GM18502 (cell line): ENCODE data around the gene NOVA2.

Source experiments
- ATAC-seq: cut with Tn5 transposase; IDR thresholded peaks from one replicate; pipeline ENCODE4 v1.9.1; 2021; ENCODE audit warnings: mild to moderate bottlenecking; ENCODE audit not compliant: unreplicated experiment, poor library complexity

The NOVA2 gene

DNA sequence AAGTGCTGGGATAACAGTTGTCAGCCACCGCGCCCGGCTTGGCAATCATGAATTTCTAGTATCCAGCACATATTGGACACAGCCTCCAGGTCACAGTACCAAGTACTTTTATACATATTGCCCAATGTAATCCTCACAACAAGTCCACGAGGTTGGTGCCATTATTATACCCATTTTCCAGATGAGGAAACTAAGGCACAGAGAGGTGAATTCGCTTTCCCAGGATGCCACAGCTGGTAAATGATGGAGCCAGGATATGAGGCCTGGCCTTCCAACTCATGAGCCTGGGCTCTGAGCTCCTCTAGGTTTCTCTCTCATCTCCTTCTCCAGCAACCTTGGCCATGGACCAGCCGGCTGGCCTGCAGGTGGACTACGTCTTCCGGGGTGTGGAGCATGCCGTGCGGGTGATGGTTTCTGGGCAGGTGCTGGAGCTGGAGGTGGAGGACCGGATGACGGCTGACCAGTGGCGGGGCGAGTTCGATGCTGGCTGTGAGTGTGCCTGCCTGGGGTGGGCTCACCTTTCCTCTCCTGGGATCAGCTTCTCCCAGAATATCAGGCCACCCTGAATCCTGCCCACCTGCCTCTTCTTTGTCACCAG, 29.1 kb upstream of the NOVA2 start:
- no peak for ATAC-seq

DNA sequence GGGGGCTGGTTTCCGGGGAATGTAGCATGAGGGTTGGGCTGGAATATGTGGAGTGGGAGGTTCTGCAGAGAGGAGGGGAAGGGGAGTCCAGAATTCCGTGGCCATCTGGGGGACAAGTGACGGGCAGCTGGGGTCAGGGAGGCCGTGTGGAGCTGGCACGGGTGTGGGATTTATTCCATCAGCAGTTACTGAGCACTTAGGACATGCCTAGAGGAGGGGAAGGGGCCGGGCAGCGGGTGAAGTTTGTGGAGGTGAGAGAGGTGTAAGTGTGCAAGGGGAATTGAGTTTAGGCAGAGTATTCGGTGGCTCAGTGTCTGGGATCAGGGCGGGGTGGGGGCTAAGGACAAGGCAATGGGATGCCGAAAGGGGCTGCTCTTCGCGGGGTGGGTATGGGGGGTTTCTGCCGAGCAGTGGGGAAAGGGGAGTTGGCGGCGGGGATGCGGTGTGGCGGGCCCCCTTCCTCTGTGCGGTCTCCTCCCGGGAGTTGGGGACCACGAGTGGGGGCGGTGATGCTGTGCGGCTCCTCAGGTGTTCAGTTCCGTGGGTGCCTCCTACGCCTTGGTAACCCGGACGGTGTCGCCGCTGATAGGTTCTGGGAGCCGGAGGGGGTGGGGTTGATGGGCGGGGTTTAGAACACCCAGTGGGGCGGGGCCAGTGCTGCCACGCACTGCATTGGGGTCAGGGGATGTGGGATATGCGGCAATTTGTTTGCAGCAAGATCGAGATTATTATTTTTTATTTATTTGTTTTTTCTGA, 27.0 kb upstream of the NOVA2 start:
- no peak for ATAC-seq

DNA sequence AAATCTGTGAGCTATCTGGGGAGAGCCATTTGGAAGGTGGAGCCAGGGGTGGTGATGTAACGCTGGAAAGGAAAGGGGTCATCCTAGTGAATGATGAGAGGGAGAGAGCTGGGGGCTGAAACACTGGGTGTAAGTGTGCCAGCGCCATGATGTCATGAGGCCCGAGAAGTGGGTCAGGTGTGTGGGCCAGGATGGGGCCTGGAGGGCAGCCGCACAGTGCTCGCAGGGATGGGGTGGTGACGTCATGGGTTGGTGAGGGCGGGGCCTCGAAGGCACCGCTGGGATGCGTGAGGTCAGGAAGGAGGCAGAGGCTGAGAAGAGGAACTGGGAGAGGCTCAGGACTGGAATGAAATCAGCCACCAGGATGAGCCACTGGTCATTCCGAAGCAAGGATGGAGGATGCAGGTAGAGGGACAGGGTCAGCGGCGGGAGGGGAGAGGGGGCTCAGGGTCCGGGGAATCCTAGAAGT, 26.0 kb upstream of the NOVA2 start:
- no peak for ATAC-seq

DNA sequence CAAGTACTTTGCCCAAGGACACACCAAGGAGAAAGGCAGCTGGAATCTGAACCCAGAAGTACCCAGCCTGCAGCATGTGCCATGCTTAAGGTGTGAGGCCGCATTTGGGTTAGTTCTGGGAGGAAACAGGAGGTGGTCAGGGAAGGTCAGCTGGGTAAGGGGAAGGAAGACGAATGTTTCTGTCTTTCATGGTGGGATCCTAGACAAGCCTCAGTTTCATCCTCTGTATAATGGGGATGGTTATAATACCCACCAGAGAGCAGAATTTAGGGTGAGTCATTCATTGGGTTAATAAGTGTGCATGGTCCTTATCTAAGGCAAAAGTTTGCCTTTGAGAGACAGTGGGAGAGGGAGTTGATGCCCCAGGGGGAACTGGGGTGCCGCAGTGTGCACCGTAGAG, 25.2 kb upstream of the NOVA2 start:
- no peak for ATAC-seq

DNA sequence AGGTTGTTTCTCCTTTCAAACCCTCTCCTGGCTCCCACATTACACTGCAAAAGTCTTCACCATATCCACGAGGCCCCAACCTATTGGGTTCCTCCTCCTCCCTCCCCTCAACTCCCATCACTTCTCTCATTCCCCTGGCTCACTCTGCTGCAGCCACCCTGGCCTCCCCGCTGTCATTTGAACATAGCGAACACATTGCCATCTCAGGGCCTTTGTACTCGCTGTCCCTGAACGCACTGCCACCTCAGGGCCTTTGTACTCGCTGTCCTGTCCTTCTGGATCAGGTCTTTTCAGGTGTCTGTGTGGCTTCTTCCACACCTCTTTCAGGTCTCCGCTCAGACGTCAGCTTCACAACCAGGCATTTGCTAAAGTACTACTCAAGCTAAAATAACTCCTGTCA, 23.3 kb upstream of the NOVA2 start:
- ATAC-seq: no peak

DNA sequence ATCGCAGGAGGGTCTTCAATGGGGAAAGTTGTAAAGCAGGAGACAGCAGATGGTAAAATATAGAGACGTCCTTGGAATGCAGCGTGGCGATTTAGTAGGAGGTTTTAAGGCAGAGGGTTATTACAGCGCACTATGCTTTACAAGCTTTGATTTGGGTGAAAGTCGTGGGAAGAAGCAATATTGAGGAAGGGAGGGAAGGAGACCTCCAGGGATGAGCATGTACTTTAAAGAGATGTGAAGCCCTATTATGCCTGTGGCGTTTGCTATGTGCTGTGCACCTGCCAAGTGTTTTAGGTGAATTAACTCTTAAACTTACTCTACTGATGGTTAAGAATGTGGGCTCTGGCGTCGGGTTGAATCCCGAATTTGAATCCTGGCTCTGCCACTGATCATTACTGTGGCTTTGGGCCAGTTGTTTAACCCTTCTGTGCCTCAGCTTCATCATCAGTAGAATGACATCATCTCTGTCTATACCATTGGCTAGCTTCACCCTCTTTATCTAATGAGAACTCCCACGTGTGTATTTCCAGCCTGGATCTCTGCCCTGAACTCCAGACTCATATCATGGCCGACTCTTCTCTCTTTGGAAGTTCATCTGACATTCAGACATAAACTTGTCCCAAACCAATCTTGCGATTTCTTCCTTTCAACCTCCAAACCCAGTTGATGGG, 22.2 kb upstream of the NOVA2 start:
- no peak for ATAC-seq

DNA sequence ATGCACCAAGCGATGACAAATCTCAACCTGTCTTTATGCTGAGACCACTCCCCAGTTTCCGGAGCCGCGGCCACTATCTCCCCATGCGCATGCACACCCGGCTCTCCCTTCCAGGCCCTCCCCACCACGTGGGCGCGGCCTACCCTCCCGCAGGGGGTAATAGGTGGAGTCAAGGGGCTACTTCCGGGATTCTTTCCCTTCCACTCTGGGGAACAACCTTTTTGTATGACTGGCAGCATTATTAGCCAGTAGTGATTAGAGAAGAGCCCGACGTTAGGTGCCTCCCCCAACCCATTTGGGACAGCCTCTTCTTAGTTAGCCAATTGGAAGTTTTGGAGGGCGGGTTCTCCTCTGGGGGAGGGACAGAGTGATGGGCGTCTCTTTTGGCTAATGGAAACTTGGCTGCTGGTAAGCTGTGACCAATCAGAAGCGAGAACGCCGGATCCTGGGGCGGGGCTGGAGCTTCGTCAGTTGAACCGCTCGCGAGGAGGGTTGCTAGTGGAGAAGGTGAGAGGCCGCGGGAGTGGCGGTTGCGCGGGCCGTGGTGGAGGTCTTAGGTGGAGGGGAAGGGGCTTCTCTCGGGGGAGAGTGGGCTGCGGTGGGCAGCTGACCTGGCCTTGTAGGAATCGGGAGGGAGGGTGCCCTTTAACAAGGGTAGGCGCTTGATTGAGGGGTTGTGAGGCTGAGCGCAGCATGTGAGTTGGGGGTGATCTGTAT, 21.5 kb upstream of the NOVA2 start, which contains the start of gene CCDC61:
Gene CCDC61 (plus strand): TSS at position 470 of the 717 bp plus-strand sequence. CDS start 7,552 bp downstream, outside the sequence.
- peak; percentile 94 for ATAC-seq

DNA sequence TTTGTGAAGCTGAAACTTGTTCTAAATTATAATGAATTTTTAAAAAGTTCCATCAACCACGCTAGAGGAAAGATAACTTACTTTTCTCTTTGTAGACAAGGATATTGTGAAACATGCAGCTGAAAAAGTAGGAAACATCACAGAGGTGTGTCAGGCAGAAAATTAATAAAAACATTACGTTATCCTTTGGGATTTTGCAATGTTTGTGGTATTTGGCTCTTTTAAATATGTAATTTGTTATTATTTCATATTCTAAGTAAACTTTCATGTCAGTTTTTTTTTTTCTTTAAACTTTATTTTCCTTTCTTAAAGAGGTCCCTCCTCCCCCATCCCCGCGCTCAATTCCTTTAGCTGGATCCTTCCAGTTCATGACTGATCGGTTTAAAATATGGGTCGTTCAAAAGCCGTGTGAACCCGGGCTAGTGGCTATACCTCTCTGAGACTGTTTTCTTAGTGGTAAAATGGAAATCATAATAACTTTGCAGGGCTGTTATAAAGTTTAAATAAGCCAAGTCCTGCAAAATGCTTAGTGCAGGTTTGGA, 20.9 kb upstream of the NOVA2 start:
- no peak for ATAC-seq

DNA sequence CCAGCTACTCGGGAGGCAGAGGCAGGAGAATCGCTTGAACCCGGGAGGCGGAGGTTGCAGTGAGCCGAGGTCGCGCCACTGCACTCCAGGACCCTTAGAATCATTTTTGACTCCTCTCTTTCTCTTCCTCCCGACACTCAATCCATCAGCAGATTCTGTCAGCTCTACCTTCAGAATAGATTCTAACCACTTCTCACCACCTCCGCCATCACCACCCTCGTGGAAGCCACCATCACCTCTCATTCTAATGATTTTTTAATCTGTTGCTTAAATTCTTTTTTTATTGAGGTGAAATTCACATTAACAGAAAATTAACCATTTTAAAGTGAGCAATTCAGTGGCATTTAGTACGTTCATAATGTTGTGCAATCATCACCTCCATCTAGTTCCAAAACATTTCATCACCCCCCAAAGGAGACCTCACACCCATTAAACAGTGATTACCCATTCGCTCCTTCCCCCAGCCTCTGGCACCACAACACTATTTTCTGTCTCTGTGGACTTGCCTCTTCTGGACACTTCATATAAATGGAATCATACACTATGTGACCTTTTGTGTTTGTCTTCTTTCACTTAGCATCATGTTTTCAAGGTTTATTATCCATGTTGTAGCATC, 16.6 kb upstream of the NOVA2 start:
- ATAC-seq: no peak

DNA sequence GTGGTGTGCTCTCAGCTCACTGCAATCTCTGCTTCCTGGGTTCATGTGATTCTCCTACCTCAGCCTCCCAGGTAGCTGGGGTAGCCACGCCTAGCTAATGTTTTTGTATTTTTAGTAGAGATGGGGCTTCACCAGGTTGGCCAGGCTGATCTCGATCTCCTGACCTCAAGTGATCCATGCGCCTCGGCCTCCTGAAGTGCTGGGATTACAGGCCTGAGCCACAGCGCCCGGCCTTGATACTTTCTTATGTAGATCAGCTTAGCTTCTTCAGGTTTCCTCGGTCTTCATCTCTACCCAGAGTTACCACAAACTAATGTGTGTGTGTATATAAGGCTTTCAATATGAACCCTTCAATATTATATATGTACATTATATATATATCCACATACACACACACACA, 11.7 kb upstream of the NOVA2 start:
- no peak for ATAC-seq

DNA sequence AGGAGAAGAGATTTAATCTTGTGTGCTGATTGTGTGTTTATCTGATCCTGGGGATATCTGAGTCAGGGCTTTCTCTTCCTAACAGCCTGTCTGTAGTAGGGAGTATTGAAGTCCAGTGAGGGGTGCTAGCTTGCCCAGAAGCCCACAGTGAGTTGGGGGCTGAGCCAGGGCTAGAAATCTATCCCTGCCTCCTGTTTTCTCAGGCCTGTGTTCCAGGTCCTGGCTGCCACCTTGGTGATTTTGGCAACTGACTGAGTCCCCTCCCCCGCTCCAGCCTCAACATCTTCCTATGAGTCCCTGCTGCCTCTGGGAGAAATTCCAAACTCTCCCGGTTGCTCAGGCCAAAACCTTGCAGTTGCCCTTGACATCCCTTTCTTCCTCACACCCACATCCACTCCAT, 7.7 kb upstream of the NOVA2 start:
- ATAC-seq: no peak

DNA sequence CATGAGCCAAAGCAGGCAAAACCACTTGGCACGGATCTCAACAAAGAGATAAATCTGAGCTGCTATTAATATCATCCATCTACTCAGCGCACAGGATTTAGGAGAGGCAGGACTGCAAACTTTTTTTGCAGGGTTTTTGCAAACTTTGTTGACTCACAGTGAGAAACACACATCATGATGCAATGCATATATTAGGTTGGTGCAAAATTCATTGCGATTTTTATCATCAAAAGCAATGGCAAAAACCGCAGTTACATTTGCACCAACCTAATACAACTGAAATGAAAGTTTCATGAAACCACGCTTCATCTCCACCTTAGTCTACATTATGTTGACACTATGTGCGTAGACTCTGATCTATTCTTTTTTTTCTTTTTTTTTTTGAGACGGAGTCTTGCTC, 4.5 kb upstream of the NOVA2 start:
- ATAC-seq: no peak

DNA sequence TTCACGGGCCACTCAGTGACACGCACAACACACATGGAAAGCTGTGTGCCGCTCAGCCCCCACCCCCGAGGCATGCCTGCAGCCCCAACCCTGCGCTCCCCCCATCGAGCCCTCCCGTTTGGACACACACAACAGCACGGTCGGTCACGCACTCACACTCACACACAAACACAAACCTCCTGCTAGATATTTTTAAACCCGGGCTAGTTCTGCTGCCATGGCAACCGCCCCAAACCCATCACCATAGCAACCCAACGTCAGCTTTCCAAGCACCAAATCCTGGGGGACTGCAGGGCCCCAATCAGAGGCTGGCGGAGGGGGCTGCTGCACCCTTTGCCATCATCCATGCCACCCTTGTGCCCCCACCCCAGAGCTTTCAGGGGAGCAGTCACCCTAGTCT, 2.5 kb upstream of the NOVA2 start:
- ATAC-seq: no peak

DNA sequence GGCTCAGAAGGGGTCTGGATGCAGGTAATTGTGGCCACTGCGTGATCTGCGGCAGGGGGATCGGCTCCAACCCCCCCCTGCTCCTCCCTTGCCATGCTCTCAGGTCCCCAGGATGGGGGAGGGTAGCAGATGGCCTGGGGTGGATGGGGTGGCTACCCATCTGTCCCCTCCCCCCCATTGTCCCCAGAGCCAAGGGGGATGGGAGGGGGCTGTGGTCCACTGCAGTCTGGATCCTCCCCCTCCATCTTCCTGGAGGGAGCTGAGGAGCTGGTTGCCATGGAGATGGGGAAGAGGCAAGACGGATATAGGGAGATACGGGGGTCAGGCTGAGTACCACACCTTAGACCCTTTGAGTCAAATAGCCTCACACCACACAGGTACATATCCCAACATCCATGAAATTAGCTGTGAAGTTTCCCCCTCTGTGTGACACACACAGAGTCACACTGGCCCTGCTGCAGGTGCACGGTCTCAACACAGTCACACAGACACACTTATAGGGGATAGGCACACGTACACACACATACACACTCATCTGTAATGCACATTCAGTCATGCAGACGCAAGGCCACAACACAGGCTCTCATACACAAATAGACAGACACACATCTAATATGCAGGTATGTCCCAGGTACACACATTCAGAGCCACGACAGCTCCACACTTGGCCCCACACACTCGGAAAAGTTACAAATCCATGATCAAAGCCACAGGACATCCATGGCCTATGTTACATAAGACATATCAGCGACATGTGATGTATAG, 1.8 kb upstream of the NOVA2 start:
- ATAC-seq: no peak

DNA sequence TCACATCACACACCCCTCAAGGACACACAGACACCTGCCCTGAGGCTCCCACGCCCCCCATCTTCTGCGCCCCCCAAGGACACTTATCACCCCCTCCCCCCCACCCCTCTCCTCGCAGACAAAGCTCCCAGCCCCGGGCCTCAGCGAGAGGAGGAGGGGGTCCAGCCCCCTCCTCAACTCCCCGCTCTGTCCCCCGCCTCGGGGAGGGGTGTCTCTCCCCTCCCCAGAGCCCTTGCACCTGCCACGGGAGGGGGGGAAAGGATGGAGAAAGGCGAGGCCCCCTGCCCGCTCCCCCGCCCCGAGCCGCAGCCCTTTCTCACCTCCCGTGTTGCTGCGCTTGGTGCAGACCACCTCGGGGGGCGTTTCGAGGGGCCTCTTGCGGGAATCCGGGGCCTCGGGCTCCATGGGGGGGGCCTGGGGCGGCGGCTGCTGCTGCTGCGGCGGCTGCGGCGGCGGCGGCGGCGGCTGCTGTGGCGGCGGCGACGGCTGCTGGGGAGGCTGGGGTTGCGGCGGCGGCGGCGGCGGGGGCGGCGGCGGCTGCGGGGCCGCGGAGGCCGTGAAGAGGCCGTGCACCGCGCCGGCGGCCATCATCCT, 621 bp downstream of the NOVA2 start:
- no peak for ATAC-seq

DNA sequence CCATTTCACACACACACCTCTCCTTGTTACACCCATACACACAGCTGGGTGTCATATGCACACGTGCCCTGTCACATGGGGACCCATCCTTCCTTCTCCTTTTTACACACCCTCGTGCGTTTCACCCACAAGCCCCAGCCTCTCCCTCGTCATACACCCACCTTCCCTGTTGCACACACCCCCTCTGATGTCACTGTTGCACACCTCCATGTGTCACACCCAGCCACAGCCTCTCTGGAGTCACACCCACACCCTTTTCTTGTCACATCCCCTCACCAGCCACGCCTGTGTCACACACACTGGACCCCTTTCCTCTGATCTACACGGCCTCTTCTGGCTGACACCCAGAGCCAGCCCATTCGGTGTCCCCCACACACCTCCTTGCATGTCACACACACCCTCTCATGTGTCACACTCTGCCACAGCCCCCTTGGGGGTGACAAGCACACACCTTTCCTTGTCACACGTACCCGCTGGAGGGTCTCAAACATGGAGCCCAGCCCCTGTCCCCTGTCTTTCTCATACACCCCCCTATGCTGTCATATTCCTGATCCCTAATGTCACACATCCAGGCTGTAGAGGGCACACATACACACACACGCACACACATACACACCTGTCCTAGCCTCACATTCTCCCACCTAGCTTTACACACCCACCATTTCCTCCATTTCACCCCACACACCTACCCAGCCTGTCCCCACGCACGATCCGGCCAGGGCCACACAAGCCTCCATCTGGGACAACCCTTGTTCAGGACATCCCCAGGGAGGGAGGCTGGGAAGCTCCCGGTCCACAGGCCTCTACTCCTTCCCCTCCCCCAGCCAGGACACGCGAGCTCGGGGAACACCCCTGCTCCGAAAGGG, 1.4 kb downstream of the NOVA2 start:
- ATAC-seq: no peak

DNA sequence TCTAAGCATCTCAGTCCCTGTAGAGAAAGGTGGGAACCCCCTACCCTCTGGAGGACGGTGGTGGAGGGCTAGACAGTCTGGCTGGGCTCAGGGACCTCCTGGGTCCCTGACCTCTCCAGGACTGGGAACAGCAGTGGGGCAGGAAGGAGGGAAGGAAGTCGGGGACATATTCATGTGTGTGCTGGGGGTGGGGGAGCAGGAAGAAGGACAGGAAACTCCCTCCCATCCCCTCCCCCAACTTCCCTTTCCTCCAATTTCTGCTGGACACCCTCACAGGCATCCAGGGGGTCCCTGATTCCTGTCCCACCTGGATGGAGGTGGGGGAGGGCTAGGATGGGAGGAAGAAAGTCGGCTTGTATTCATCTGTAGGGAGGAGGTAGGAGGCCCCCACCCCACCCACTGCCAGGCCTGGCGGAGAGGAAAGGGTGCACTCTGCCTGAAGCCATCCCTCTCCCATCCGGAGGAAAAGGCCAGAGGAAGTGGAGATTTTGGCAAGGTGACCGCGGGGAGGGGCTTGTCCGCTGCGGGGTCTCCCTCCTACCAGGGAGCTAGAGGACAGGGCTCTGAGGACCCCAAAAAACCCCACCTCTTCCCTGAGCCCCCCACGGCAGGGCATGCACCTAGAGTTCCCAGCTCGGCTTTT, 2.3 kb downstream of the NOVA2 start:
- no peak for ATAC-seq

DNA sequence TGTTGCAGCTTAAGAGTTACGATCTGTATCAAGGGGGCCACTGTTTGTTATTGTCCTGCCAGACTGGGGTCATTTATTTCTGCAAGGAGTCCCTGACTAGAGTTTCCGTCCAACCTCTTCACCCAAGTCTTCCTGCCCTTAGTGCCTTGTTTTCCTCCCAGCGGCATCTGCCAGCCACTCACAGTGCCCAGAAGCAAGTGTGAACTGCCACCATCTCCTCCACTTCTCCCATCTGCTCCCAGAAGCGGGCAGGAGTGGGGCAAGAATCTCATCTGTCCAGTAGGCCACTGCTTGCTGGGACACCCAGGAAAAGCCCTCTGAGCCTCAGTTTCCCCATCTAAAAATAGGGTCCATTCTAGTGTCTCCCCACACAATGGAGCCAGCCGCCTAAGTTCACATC, 4.0 kb downstream of the NOVA2 start:
- no peak for ATAC-seq
